ENCODE results near the gene SLC17A6.

Gene SLC17A6

GRCh38 chr11:22389526-22390282 is 51.5 kb downstream of the SLC17A6 start:
- in situ Hi-C loops (cut with MboI; ENCODE audit: low sequenced_read_pairs): no loop called here

DNA sequence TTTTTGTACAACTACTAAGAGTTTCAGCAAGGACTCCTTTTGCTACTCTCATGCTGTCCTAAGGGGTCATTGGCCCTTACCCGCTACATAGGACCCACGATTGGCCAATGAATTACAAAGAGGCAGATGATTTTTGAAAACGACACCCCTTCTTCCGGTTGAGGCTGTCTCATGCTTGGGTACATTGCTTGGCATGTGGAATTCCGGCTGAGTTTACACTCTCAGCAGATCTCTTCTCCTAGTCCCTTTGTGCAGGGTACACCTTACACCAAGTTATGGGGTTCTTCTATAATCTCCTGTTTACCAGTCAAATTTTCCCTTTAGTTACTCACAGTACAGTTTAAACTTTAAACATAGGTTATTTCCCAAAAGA is 52.1 kb downstream of the SLC17A6 start:
- in situ Hi-C loops (cut with MboI; ENCODE audit: low sequenced_read_pairs): no loop called here

- in situ Hi-C loops (cut with MboI; ENCODE audit: low sequenced_read_pairs): no loop called here
Measured at GRCh38 chr11:22392561-22392960, 54.4 kb downstream of the SLC17A6 start.

DNA sequence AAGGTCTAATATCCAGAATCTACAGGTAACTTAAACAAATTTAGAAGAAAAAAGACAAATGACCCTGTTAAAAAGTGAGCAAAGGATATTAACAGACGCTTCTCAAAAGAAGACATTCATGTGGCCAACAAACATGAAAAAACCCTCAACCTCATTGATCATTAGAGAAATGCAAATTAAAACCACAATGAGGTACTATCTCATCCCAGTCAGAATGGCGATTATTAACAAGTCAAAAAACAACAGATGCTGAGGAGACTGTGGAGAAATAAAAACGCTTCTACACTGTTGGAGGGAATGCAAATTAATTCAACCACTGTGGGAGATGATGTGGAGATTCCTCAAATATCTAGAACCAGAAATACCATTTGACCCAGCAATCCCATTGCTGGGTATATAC is 67.2 kb downstream of the SLC17A6 start:
- in situ Hi-C loops (cut with MboI; ENCODE audit: low sequenced_read_pairs): no loop called here

DNA sequence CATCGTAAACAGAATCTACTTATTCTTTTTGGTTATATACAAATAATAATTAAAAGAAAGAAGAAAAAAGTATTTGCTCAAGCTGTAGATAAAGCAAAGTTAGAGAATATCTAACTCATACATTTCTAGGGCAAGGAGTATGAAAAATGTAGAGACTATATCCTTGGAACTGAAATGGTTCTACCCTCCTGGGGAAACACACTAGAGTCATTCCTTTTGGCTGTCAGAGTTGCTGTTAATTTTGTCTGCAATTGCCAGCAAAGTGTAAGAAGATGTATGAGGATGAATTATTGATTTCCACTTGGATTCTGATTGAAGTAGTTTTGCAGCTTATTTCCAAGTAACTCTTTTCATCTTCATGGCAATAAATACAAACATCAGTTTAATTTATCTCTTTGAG is 69.1 kb downstream of the SLC17A6 start:
- in situ Hi-C loops (cut with MboI; ENCODE audit: low sequenced_read_pairs): no loop called here

GRCh38 chr11:22407921-22408320 is 69.7 kb downstream of the SLC17A6 start:
- in situ Hi-C loops (cut with MboI; ENCODE audit: low sequenced_read_pairs): no loop called here

- in situ Hi-C loops (cut with MboI; ENCODE audit: low sequenced_read_pairs): no loop called here
Measured at GRCh38 chr11:22415476-22415875, 77.3 kb downstream of the SLC17A6 start.

- in situ Hi-C loops (cut with MboI; ENCODE audit: low sequenced_read_pairs): no loop called here
Measured at GRCh38 chr11:22416462-22416861, 78.3 kb downstream of the SLC17A6 start.

DNA sequence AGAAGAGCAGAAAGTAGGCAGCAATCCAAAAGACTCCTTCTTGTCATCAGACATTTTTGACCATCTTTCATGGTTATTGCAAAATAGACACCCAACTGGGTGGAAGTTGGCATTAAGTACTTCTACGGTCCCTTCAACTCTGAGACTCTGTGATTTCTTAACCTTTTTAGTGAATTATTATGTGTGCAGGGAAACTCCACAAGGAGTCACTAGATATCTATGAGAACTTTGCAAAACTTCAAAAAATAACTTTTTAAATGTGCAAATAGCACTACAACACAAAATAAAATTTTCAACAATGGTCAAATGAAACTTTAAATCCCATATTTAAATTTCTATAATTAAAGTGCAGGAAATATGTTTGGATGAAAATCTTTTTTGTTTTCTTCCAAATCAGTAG is 88.7 kb downstream of the SLC17A6 start:
- in situ Hi-C loops (cut with MboI; ENCODE audit: low sequenced_read_pairs): no loop called here

Data from HL-60/S4 treated with retinoic acid at 250 ng/mL for 4 days and 3 days (cell line).